Spleen (tissue), 7 donors: ENCODE measurements around the gene CDC42BPA.

ENCODE experiments used
- CTCF ChIP-seq, 11 experiments: fragments of 200-600 bp in 7 of 11; fragments of 450-650 bp in 4 of 11; sonication (generic) in 4 of 11; IDR thresholded peaks in 8 of 11; conservative IDR thresholded peaks in 3 of 11; 1 replicate in 7 of 11; 2 replicates in 4 of 11; pipeline versions ENCODE4 v1.4.0 to v1.8.0; 2016 to 2021; ENCODE audit warnings: antibody characterized with exemption in 11 of 11, inconsistent platforms in 4 of 11, mild to moderate bottlenecking in 1 of 11
- POLR2A ChIP-seq, 3 donors: fragments of 450-650 bp; IDR thresholded peaks; one replicate each; pipeline ENCODE4 v1.5.1; 2017; ENCODE audit warnings: antibody characterized with exemption in 3 of 3, mild to moderate bottlenecking in 1 of 3
- donor health status: DM: no; HTN: no; CAD: no; lungs with moderate emphysema.
- donor health status: DM: no; HTN: no; CAD: no.
- donor health status: DM: no; HTN: no; CAD: no.

GRCh38 chr1:227273557-227273956 lies 44.7 kb downstream of the CDC42BPA start:
- TF ChIP-seq CTCF (IDR thresholded peaks at IDR 0.05 in 8 of 11, conservative IDR thresholded peaks at IDR 0.05 in 3 of 11) (no peak), POLR2A (IDR thresholded peaks at IDR 0.05) (no peak)
